Activated T-cell treated with anti-CD3 and anti-CD28 coated beads for 48 hours (primary cell): ENCODE results near the gene FBXW4.
"Not testable (repeated sequence)": the region's sequence is repeated elsewhere in the genome, so short reads cannot be mapped to it uniquely, and the experiment has no call there.

ENCODE experiments used
- DNase-seq: peaks from one replicate; pipeline ENCODE4 v3.0.0-alpha.2; 2020; ENCODE audit warnings: low read depth

Gene FBXW4

DNA sequence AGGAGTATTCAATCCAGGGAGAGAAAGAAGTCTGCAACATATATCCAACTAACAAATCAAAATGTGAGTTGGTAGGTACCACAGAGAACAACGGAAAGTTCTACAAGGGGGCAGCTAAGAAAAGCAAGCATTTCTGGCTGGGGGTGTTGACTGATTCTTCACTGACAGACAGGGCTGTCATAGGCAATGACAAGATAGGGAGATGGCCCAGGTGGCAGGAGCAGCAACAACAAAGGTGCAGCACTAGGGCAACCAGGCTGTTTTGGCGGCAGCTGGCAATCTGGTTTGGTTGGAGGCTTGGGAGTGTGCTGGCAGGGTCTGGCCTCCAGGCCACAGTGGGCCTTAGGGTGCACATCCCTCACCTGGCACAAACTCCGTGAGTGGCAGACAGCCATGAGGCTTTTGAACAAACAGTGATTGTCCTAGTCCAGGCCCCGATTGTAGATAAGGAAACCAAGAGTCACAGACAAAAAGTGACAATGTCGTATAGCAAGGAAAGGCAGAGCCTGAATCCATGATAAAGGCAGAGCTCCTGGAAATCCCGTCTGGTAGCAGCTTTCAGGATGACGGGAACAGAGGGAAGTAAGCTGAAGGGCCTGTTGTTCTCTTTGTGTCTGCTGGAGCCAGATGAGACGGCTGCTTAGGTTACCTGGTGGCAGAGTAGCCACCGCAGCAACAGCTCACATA lies 78.4 kb downstream of the FBXW4 start:
- DNase-seq: no peak

GRCh38 chr10:101615525-101616116 lies 79.3 kb downstream of the FBXW4 start:
- no peak for DNase-seq

GRCh38 chr10:101614663-101615524 lies 80.1 kb downstream of the FBXW4 start:
- DNase-seq: no peak

- no peak for DNase-seq
These were observed 81.3 kb downstream of the FBXW4 start for GRCh38 chr10:101613646-101614045.

GRCh38 chr10:101612872-101613271 lies 82.1 kb downstream of the FBXW4 start:
- DNase-seq: no peak

DNA sequence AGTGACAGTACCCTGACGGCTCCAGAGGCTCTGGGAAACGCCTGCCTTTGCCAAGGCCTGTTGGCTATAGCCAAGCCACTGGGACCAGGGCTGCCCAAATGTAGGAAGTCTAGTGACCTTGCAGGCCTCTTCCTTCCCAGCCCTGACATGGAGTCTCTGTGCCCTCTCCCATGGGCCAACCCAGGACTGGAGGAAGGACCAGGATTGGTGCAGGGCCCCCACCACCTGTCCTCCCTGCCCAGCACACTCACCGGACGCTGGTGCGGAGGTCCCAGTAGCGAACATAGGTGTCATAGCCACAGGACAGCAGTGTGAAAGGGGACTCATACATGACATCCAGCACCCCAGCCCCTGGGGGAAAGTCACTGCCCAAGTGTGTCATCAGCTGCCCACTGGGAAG lies 82.9 kb downstream of the FBXW4 start:
- no peak for DNase-seq

- no peak for DNase-seq
These were observed 83.7 kb downstream of the FBXW4 start for GRCh38 chr10:101611096-101611905.

GRCh38 chr10:101609481-101609880 lies 85.5 kb downstream of the FBXW4 start:
- no peak for DNase-seq

DNA sequence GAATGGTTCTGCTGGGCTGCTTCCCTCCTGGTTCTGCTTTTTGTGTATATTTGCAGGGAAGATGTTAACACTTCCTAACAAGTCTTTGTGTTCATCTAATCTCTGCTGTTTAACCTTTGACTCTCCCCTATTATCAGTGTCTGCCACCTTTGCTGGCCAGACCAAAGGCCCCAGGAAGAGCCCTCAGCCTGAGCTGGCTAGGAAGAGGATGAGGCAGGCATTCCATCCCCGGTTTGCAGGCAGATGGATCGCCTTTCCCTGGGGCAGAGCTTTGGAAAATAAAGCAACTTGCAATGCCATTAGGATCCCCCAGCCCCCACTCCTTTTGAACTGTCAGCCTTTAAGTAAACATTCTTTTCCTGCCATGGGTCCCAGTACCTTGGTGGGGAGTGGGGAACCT lies 87.8 kb downstream of the FBXW4 start:
- DNase-seq: no peak

GRCh38 chr10:101602761-101603398 lies 92.1 kb downstream of the FBXW4 start:
- peak; percentile 64 for DNase-seq

GRCh38 chr10:101601541-101601940 lies 93.4 kb downstream of the FBXW4 start:
- no peak for DNase-seq

DNA sequence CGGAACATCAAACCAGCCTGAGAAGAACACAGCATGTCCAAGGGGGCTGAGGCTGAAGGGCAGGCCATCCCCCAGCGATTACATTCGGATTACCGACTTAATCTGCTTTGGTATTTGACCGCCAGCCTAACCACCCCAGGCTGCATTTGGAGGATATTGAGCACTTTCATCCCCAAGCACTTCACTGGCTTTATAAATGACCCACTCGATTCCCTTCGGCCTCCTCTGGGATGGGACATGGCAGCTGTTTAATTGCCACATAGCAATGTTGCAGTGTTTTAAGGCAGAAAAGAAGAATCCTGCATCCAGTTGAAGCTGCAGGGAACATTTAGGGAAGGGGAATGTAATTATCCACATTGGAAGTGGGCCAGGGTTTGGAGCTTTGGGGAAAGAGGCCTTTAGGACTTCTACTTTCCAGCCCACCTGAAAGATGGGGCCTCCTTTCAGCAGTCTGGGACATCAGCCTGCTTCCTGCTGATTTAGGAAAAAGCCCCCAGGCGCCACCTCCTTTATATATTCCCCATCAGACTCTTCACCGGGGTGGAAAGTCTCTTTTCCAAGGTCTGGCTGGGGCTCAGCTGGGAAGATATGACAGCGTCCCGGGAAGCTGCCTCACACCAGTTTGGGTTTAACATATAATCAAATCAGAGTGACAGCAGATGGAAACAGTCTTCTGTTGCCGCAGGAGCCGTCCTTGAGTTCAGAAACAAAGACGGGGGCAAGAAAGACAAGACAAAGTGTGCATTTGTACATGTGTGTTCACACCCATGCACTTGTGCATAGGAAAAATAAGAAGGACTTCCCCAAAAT lies 97.7 kb downstream of the FBXW4 start:
- no peak for DNase-seq

- no peak for DNase-seq
These were observed 99.2 kb downstream of the FBXW4 start for GRCh38 chr10:101595591-101596433.

- DNase-seq: not testable (repeated sequence)
These were observed 101.6 kb downstream of the FBXW4 start for GRCh38 chr10:101593331-101593730.

- no peak for DNase-seq
These were observed 106.1 kb downstream of the FBXW4 start for GRCh38 chr10:101588879-101589278.

DNA sequence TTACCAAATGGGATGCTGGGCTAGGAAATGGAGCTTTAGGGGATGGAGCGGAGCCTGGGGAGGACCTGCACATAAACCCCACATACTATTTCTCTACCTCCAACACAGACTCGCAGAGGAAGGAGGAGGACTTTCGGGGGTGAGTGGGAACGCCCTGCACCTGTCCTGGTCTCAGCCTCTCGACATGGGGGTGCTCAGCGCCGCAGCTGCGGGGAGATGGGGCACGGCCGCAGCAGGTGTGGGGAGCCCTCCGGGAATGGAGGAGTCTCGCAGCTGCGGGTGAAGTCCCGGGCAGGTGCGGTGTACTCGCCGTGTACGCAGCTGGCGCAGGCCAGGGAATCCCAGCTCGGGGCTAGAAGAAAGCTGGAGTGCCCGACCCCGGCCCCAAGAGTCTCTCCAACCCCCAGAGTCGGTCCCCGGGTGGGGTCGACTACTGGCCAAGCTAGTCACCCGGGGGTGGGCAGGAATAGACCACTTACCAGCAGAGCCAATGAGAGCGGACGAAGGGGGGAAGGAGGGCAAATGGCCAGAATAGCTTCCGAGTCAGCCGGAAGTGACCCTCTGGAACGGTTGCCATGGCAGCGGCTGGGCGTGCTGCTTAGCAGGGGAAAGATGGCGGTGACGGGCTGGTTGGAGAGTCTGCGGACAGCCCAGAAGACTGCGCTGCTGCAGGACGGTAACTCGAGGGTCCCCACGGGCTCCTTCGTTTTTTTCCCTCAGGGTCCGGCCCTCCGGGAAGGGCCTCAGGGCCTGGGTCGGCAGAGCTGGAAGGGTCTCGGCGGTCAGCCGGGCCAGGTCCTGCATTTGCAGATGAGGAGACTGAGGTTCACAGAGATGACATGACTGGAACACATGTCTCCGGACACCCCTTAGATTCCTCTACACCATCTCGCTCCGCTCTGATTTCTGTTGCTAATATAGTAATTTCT lies 107.0 kb downstream of the FBXW4 start, which contains the start of the genes DPCD and POLL:
Gene DPCD, plus strand, starts transcription at position 597 of the 929 bp plus-strand sequence. Its CDS starts 16 bp downstream, at position 613.
Gene POLL, minus strand, starts transcription at position 533 of the 929 bp plus-strand sequence. CDS start 897 bp downstream, outside the sequence.
- DNase-seq: peak; percentile 89

DNA sequence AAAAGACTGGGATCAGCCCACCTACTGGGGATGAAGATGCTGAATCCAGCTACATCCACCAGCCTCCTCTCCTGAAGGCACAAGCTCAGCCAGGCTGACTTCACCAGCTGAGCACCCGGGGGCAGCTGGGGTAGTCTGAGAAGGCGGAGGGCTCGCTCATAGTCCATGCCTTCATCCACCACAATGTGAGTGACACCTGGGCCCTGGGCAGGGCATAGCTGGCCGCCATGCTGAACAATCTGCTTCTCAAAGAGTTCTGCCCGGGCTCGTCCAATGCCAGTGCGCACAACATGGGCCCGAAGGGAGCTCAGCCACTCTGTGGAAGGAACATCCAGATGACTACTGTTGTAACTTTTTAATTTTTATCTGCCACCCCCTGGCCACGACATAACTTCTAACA lies 109.1 kb downstream of the FBXW4 start:
- no peak for DNase-seq
